Body of pancreas (tissue), 4 donors: ENCODE results near the gene MAGEB6B.

ENCODE experiments used
- CTCF ChIP-seq, 7 experiments: fragments of 450-650 bp in 4 of 7; fragments of 200-600 bp in 3 of 7; sonication (generic) in 3 of 7; IDR thresholded peaks; one replicate each; pipeline ENCODE4 v1.5.1; 2016 to 2019; ENCODE audit warnings: antibody characterized with exemption in 7 of 7
- POLR2A ChIP-seq, 3 donors: fragments of 450-650 bp; IDR thresholded peaks; one replicate each; pipeline ENCODE4 v1.6.1; 2016; ENCODE audit warnings: antibody characterized with exemption in 3 of 3, mild to moderate bottlenecking in 2 of 3

- TF ChIP-seq CTCF (IDR thresholded peaks at IDR 0.05) (no peak), POLR2A (IDR thresholded peaks at IDR 0.05) (no peak)
Observed at GRCh38 chrX:26138274-26138673, 22.1 kb upstream of the MAGEB6B start, which contains the start of gene MAGEB18.
